ENCODE measurements around the gene GATC.

Gene GATC

DNA sequence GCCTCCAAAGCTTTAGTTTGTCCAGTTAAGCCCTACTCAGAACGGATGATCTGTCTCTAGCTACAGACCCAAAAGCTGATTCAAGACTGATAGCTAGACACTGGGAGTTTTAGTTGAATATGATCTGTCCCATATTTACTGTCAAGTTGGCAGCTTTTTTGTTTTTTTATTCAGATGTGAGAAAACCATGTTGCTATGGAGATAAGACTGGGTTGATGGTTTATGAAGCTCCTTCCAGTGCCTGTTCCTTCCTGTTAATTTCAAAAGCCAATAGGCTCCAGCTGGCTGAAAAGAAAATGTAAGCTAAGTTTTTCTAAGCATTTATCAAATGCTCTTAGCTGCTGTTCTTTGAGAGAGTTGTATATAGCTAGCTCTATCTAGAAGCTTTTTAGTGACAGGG, 54.3 kb downstream of the GATC start:
- CTCF ChIA-PET = no interaction called here
- TF ChIP-seq NFRKB (IDR thresholded peaks at IDR 0.05) (no peak), FOXM1 (IDR thresholded peaks at IDR 0.05; ENCODE audit: borderline replicate concordance) (no peak), FOXA1 (IDR thresholded peaks at IDR 0.05) (no peak), L3MBTL2 (conservative IDR thresholded peaks at IDR 0.05) (no peak), BHLHE40 (IDR thresholded peaks at IDR 0.05; ENCODE audit: borderline replicate concordance) (no peak), SUZ12 (IDR thresholded peaks at IDR 0.05) (no peak)
- DNase-seq (ENCODE audit: extremely low spot score) = no peak
- POLR2A ChIA-PET = interaction anchor here (0.7 to 1.4 kb wide), 4 partner anchors 9 to 30 kb away, joined by 3 to 5 read pairs (median 3); no protein-coding TSS in a partner anchor

DNA sequence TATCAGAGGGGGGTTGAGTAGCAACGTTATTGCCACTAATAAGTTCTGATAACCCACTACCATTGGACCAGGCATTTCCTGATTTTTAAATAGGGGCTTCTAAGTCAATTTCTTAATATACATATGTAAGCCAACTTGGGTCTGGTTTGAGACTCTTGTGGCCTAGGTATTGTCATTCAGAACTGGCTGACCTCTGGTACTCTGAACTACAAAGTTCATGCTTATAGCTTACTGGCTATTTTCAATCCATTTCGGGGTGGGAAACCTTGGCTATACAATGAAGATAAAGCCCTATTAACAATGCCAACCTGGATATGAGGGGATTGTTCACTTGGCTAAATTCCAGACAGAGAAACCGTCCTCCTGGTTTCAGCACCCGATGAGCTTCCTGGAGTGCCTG, 58.3 kb downstream of the GATC start:
- TF ChIP-seq CTBP1 (IDR thresholded peaks at IDR 0.05; ENCODE audit: borderline replicate concordance) (no peak), FOXK2 (IDR thresholded peaks at IDR 0.05) (no peak), ZNF384 (IDR thresholded peaks at IDR 0.05) (no peak), L3MBTL2 (conservative IDR thresholded peaks at IDR 0.05) (no peak), SP1 (IDR thresholded peaks at IDR 0.05) (no peak), FOXA1 (IDR thresholded peaks at IDR 0.05) (no peak), TARDBP (IDR thresholded peaks at IDR 0.05) (no peak), ELF4 (IDR thresholded peaks at IDR 0.05) (no peak), ARNT (IDR thresholded peaks at IDR 0.05) (no peak), BHLHE40 (IDR thresholded peaks at IDR 0.05; ENCODE audit: borderline replicate concordance) (no peak), NFRKB (IDR thresholded peaks at IDR 0.05) (no peak)
- TF ChIP-seq, protein P1, sequence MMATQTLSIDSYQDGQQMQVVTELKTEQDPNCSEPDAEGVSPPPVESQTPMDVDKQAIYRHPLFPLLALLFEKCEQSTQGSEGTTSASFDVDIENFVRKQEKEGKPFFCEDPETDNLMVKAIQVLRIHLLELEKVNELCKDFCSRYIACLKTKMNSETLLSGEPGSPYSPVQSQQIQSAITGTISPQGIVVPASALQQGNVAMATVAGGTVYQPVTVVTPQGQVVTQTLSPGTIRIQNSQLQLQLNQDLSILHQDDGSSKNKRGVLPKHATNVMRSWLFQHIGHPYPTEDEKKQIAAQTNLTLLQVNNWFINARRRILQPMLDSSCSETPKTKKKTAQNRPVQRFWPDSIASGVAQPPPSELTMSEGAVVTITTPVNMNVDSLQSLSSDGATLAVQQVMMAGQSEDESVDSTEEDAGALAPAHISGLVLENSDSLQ (IDR thresholded peaks at IDR 0.05) = no peak
- ChIA-PET CTCF (no interaction called here), POLR2A (interaction anchor here (1.9 kb wide), 1 partner anchor 8 kb away, joined by 7 read pairs; the partner anchor contains the start of gene DYNLL1)
- no peak for DNase-seq (ENCODE audit: extremely low spot score)

DNA sequence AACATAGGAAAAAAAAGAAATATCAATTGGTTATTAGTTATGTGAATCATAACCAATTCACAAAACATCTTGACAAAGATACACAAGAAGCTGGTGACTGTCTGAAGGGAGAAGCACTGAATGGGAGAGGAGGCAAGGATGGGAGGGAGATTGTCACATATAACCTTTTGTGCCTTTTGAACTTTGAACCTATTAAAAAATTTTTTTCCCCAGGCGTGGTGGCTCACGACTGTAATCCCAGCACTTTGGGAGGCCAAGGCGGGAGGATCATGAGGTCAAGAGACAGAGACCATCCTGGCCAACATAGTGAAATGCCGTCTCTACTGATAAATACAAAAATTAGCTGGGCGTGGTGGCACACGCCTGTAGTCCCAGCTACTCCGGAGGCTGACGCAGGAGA, 62.3 kb downstream of the GATC start:
- TF ChIP-seq FOXM1 (IDR thresholded peaks at IDR 0.05; ENCODE audit: borderline replicate concordance) (no peak), BHLHE40 (IDR thresholded peaks at IDR 0.05; ENCODE audit: borderline replicate concordance) (no peak), FOXA1 (IDR thresholded peaks at IDR 0.05) (no peak), ELF4 (IDR thresholded peaks at IDR 0.05) (no peak), CTBP1 (IDR thresholded peaks at IDR 0.05; ENCODE audit: borderline replicate concordance) (no peak), ARNT (IDR thresholded peaks at IDR 0.05) (no peak), SUZ12 (IDR thresholded peaks at IDR 0.05) (no peak), FOXK2 (IDR thresholded peaks at IDR 0.05) (no peak)
- TF ChIP-seq, protein P1 (IDR thresholded peaks at IDR 0.05) = no peak
- ChIA-PET CTCF (no interaction called here), POLR2A (no interaction called here)
- DNase-seq (ENCODE audit: extremely low spot score) = no peak
